ENCODE results near the gene NTRK2. TPM values are rescaled to one million over a fixed set of nuclear protein-coding genes. Genes with fewer than 3 reads are reported as not detected.

NTRK2 gene
- total and polyA plus RNA-seq, 10 of the 15 experiments (the other 5 are each of a cell fraction or from before 2014, with no cell fraction given) = 0.42 to 4.6 (median 0.65) TPM

GRCh38 chr9:85056203-85056572, 386.7 kb downstream of the NTRK2 start:
- Histone ChIP-seq H3K4me1 (ENCODE audit: control insufficient read depth, insufficient read depth, low read length) (peaks cover 16% of the 10 kb centered on the region), H3K9ac (ENCODE audit: control insufficient read depth, insufficient read depth, low read length) (no peak overlapping the region), H3K4me2 (ENCODE audit: control insufficient read depth, insufficient read depth) (peak overlapping the region; percentile 87), H3K27me3 (replicated peaks in 1 of 2; ENCODE audit: control insufficient read depth in 2 of 2, insufficient read depth in 2 of 2, low read length in 1 of 2) (no peaks in the 10 kb centered on the region), H3K36me3 (ENCODE audit: control insufficient read depth in 2 of 2, insufficient read depth in 2 of 2, low read length in 1 of 2) (no peaks in the 10 kb centered on the region), H2AFZ (ENCODE audit: control insufficient read depth, low read depth, low read length) (peak overlapping the region; percentile 68), H3K9me3 (replicated peaks; ENCODE audit: control insufficient read depth, insufficient read depth, low read length) (no peaks in the 10 kb centered on the region; the same call in 2 of the 3 replicates), H3K79me2 (ENCODE audit: control insufficient read depth, insufficient read depth, low read length) (no peaks in the 10 kb centered on the region), H4K20me1 (ENCODE audit: control insufficient read depth, insufficient read depth) (no peaks in the 10 kb centered on the region), H3K27ac (ENCODE audit: control insufficient read depth, insufficient read depth) (peak overlapping the region; percentile 58), H3K4me3 (no peak overlapping the region)
- ATAC-seq (peak; percentile 94), FAIRE-seq (peak; percentile 86), DNase-seq (ENCODE audit: low read depth, low spot score) (peak; percentile 64)
- intact Hi-C loops (cut with micrococcal nuclease; ENCODE audit: unreplicated experiment) (no loop called here), in situ Hi-C loops (cut with MboI) (no loop called here)
- ChIA-PET POLR2A (no interaction called here), CTCF (no interaction called here), RAD21 (ENCODE audit: unreplicated experiment) (interaction anchor here (0.6 kb wide), 1 partner anchor 59 kb away, joined by 3 read pairs; no protein-coding TSS in a partner anchor), SMC1A (ENCODE audit: uncharacterized antibody, unreplicated experiment) (no interaction called here)
- BruUV-seq (replicated peaks) = no TSS peak
- 0% methylated on average over 3 of the region's 3 CpGs for WGBS (ENCODE audit: insufficient coverage, insufficient replicate concordance, low lambda C conversion rate, missing lambda C conversion rate)
- 0 out of 2 replicates have a peak, but pooled peaks have one; percentile 29 for TF ChIP-seq CREM (IDR thresholded peaks at IDR 0.05; ENCODE audit: low read depth)
- peak; percentile 65 for TF ChIP-seq NR2F1 (conservative IDR thresholded peaks at IDR 0.05)
- TF ChIP-seq SRF (IDR thresholded peaks at IDR 0.05; ENCODE audit: low read depth in 2 of 2, low read length in 2 of 2) = no peak
- no peak for TF ChIP-seq POU2F2 (IDR thresholded peaks at IDR 0.05; ENCODE audit: borderline replicate concordance, low read depth, low read length)
- no peak for TF ChIP-seq RAD51 (IDR thresholded peaks at IDR 0.05)
- TF ChIP-seq, protein P1, sequence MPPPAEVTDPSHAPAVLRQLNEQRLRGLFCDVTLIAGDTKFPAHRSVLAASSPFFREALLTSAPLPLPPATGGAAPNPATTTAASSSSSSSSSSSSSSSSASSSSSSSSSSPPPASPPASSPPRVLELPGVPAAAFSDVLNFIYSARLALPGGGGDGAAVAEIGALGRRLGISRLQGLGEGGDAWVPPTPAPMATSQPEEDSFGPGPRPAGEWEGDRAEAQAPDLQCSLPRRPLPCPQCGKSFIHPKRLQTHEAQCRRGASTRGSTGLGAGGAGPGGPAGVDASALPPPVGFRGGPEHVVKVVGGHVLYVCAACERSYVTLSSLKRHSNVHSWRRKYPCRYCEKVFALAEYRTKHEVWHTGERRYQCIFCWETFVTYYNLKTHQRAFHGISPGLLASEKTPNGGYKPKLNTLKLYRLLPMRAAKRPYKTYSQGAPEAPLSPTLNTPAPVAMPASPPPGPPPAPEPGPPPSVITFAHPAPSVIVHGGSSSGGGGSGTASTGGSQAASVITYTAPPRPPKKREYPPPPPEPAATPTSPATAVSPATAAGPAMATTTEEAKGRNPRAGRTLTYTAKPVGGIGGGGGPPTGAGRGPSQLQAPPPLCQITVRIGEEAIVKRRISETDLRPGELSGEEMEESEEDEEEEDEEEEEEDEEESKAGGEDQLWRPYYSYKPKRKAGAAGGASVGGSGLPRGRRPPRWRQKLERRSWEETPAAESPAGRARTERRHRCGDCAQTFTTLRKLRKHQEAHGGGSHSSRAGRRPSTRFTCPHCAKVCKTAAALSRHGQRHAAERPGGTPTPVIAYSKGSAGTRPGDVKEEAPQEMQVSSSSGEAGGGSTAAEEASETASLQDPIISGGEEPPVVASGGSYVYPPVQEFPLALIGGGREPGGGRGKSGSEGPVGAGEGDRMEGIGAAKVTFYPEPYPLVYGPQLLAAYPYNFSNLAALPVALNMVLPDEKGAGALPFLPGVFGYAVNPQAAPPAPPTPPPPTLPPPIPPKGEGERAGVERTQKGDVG (CRISPR knock-in tag; IDR thresholded peaks at IDR 0.05) = no peak
- TF ChIP-seq STAT3 (IDR thresholded peaks at IDR 0.05; ENCODE audit: low read depth, low read length) = no peak
- TF ChIP-seq PAX5 (IDR thresholded peaks at IDR 0.05; ENCODE audit: borderline replicate concordance, low read depth, low read length) = 0 out of 2 replicates have a peak, but pooled peaks have one; percentile 41
- no peak for TF ChIP-seq RFX5 (IDR thresholded peaks at IDR 0.05; ENCODE audit: low read depth, low read length)
- TF ChIP-seq BCL3 (IDR thresholded peaks at IDR 0.05; ENCODE audit: borderline replicate concordance, insufficient read depth, low read depth, low read length, poor library complexity, severe bottlenecking) = peak; percentile 2
- peak; percentile 70 for TF ChIP-seq ATF7 (IDR thresholded peaks at IDR 0.05; ENCODE audit: low read depth)
- no peak for TF ChIP-seq CHD1 (IDR thresholded peaks at IDR 0.05; ENCODE audit: low read depth, low read length)
- TF ChIP-seq NFIC (IDR thresholded peaks at IDR 0.05; ENCODE audit: low read depth, low read length) = peak; percentile 51; the same call in 1 of the 2 replicates
- TF ChIP-seq FOXK2 (IDR thresholded peaks at IDR 0.05) = no peak; the same call in 1 of the 2 replicates
- TF ChIP-seq ZNF24 (IDR thresholded peaks at IDR 0.05) = no peak
- peak; percentile 57 for TF ChIP-seq SKIL (IDR thresholded peaks at IDR 0.05; ENCODE audit: low read depth, poor library complexity, severe bottlenecking)
- no peak for TF ChIP-seq YBX1 (IDR thresholded peaks at IDR 0.05)
- TF ChIP-seq MTA2 (IDR thresholded peaks at IDR 0.05; ENCODE audit: low read depth) = peak; percentile 72
- TF ChIP-seq, protein P2, sequence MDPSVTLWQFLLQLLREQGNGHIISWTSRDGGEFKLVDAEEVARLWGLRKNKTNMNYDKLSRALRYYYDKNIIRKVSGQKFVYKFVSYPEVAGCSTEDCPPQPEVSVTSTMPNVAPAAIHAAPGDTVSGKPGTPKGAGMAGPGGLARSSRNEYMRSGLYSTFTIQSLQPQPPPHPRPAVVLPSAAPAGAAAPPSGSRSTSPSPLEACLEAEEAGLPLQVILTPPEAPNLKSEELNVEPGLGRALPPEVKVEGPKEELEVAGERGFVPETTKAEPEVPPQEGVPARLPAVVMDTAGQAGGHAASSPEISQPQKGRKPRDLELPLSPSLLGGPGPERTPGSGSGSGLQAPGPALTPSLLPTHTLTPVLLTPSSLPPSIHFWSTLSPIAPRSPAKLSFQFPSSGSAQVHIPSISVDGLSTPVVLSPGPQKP (IDR thresholded peaks at IDR 0.05; ENCODE audit: low read depth, low read length) = no peak
